ENCODE data around the gene PDGFA. TPM values are rescaled to one million over a fixed set of nuclear protein-coding genes. Genes with fewer than 3 reads are reported as not detected.

Gene PDGFA
- total RNA-seq, 1 experiment from 2014 or later = 18.4 TPM

DNA sequence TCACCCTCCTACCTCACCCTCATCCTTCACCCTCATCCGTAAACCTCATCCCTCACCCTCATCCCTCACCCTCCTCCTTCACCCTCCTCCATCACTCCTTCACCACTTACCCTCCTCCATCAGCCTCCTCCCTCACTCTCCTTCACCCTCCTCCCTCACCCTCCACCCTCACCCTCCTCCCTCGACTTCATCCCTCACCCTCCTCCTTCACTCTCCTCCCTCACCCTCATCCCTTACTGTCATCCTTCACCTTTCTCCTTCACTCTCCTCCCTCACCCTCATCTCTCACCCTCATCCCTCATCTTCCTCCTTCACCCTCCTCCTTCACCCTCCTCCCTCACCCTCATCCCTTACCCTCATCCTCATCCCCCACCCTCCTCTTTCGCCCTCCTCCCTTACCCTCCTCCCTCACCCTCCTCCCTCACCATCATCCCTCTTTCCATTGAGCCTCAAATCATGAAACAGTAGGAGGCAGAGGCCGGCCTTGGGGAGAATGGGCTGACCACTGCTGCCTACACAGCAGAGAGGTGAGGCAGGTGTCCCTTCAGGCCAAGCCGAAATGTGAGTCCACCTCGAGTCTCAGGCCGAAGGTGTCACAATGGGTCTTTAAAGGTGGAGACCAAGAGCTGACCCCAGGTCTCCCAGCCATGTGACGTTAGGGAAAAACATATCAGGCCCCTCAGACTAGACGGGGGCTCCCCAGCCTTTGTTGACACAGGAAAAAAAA, 53.0 kb downstream of the PDGFA start:
- H3K4me1 ChIP-seq (ENCODE audit: insufficient read depth, low read length) = no peaks in the 10 kb centered on the region
- ATAC-seq = no peak
- ChIA-PET CTCF (no interaction called here), POLR2A (ENCODE audit: unreplicated experiment) (no interaction called here)
- H3K9me2 ChIP-seq (replicated peaks; ENCODE audit: low read length) = no peaks in the 10 kb centered on the region
- H3K27me3 ChIP-seq (ENCODE audit: low read length) = no peaks in the 10 kb centered on the region
- no peak overlapping the region for H3K4me2 ChIP-seq (ENCODE audit: low read length)
- intact Hi-C loops (cut with micrococcal nuclease) = no loop called here
- no peaks in the 10 kb centered on the region for H3K79me2 ChIP-seq (ENCODE audit: low read length)
- no peak overlapping the region for H2AFZ ChIP-seq (ENCODE audit: low read length)
- H3K27ac ChIP-seq (ENCODE audit: low read length) = no peak overlapping the region
- TF ChIP-seq EZH2 (IDR thresholded peaks at IDR 0.05; ENCODE audit: low read length, unreplicated experiment) = no peak
- TF ChIP-seq, protein P1, sequence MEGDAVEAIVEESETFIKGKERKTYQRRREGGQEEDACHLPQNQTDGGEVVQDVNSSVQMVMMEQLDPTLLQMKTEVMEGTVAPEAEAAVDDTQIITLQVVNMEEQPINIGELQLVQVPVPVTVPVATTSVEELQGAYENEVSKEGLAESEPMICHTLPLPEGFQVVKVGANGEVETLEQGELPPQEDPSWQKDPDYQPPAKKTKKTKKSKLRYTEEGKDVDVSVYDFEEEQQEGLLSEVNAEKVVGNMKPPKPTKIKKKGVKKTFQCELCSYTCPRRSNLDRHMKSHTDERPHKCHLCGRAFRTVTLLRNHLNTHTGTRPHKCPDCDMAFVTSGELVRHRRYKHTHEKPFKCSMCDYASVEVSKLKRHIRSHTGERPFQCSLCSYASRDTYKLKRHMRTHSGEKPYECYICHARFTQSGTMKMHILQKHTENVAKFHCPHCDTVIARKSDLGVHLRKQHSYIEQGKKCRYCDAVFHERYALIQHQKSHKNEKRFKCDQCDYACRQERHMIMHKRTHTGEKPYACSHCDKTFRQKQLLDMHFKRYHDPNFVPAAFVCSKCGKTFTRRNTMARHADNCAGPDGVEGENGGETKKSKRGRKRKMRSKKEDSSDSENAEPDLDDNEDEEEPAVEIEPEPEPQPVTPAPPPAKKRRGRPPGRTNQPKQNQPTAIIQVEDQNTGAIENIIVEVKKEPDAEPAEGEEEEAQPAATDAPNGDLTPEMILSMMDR (conservative IDR thresholded peaks at IDR 0.05; ENCODE audit: low read depth, low read length) = no peak
- no peak for TF ChIP-seq EZH2phosphoT487 (IDR thresholded peaks at IDR 0.05; ENCODE audit: borderline replicate concordance, low read length)
- no peak for DNase-seq
- no peaks in the 10 kb centered on the region for H4K20me1 ChIP-seq (ENCODE audit: low read length)
- H3K9me3 ChIP-seq (ENCODE audit: low read length) = no peaks in the 10 kb centered on the region
- H3K4me3 ChIP-seq (ENCODE audit: low read length) = no peak overlapping the region
- H3K36me3 ChIP-seq (ENCODE audit: low read depth, low read length) = no peaks in the 10 kb centered on the region
- no peaks in the 10 kb centered on the region for H3F3A ChIP-seq (ENCODE audit: low read length, unreplicated experiment)
- BruUV-seq (replicated peaks) = no TSS peak
- no peak overlapping the region for H3K9ac ChIP-seq (ENCODE audit: low read length)

DNA sequence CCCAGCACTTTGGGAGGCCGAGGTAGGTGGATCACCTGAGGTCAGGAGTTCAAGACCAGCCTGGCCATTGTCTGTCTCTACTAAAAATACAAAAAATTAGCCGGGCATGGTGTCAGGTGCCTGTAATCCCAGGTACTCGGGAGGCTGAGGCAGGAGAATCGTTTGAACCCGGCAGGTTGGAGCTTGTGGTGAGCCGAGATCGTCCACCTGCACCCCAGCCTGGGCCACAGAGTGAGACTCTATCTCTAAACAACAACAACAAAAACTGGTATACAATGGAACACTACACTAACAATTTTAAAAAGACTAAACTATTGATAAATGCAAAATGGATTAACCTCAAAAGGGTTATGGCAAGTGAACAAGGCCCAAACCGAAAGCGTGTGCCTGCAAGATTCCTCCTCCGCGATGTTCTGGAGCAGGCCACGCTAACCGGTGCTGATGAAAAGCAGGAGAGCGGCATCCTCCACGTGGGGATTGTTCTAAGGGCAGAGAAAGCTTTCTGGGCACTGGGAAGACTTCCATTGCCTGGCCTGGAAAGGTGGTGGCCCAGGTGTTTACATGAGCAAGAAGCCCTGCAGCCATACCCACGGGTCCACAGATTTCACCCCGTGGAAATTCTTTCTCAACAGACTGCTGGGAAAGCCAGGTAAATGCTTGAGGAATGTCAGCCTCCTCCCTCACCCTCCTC, 53.8 kb downstream of the PDGFA start:
- no TSS peak for BruUV-seq (replicated peaks)

More for the DNA sequence above, 53.8 kb downstream of the PDGFA start:
- no peak overlapping the region for H3K4me2 ChIP-seq (ENCODE audit: low read length)
- H2AFZ ChIP-seq (ENCODE audit: low read length) = no peak overlapping the region
- no peak overlapping the region for H3K4me3 ChIP-seq (ENCODE audit: low read length)
- H3F3A ChIP-seq (ENCODE audit: low read length, unreplicated experiment) = no peaks in the 10 kb centered on the region
- ChIA-PET POLR2A (ENCODE audit: unreplicated experiment) (no interaction called here), CTCF (no interaction called here)
- TF ChIP-seq EZH2 (IDR thresholded peaks at IDR 0.05; ENCODE audit: low read length, unreplicated experiment) (no peak), EZH2phosphoT487 (IDR thresholded peaks at IDR 0.05; ENCODE audit: borderline replicate concordance, low read length) (no peak)
- TF ChIP-seq, protein P1 (conservative IDR thresholded peaks at IDR 0.05; ENCODE audit: low read depth, low read length) = no peak
- H3K36me3 ChIP-seq (ENCODE audit: low read depth, low read length) = no peaks in the 10 kb centered on the region
- intact Hi-C loops (cut with micrococcal nuclease) = no loop called here
- no peaks in the 10 kb centered on the region for H3K9me3 ChIP-seq (ENCODE audit: low read length)
- H3K9ac ChIP-seq (ENCODE audit: low read length) = no peak overlapping the region
- DNase-seq (no peak), ATAC-seq (no peak)
- no peaks in the 10 kb centered on the region for H3K4me1 ChIP-seq (ENCODE audit: insufficient read depth, low read length)
- no peaks in the 10 kb centered on the region for H4K20me1 ChIP-seq (ENCODE audit: low read length)
- no peaks in the 10 kb centered on the region for H3K27me3 ChIP-seq (ENCODE audit: low read length)
- no peaks in the 10 kb centered on the region for H3K79me2 ChIP-seq (ENCODE audit: low read length)
- no peak overlapping the region for H3K27ac ChIP-seq (ENCODE audit: low read length)
- no peaks in the 10 kb centered on the region for H3K9me2 ChIP-seq (replicated peaks; ENCODE audit: low read length)

All from PC-3 (cell line).